Stimulated activated CD4-positive, alpha-beta T cell treated with anti-CD3 and anti-CD28 coated beads, Interleukin-2, amount 100 ng/mL, for 4 hours (primary cell): ENCODE results near the gene FCRL3.
"Not testable (repeated sequence)": the region's sequence is repeated elsewhere in the genome, so short reads cannot be mapped to it uniquely, and the experiment has no call there.

Source experiments
- DNase-seq: peaks from one replicate; pipeline ENCODE4 v3.0.0-alpha.2; 2020; ENCODE audit warnings: low read depth

The FCRL3 gene

GRCh38 chr1:157700732-157701131 is at the start of gene FCRL3:
Gene FCRL3, minus strand, starts transcription at chr1:157700769. Its CDS starts 280 bp downstream, at chr1:157700489.
- DNase-seq = no peak

- DNase-seq = no peak
Measured at GRCh38 chr1:157748262-157748817, 47.8 kb upstream of the FCRL3 start.

DNA sequence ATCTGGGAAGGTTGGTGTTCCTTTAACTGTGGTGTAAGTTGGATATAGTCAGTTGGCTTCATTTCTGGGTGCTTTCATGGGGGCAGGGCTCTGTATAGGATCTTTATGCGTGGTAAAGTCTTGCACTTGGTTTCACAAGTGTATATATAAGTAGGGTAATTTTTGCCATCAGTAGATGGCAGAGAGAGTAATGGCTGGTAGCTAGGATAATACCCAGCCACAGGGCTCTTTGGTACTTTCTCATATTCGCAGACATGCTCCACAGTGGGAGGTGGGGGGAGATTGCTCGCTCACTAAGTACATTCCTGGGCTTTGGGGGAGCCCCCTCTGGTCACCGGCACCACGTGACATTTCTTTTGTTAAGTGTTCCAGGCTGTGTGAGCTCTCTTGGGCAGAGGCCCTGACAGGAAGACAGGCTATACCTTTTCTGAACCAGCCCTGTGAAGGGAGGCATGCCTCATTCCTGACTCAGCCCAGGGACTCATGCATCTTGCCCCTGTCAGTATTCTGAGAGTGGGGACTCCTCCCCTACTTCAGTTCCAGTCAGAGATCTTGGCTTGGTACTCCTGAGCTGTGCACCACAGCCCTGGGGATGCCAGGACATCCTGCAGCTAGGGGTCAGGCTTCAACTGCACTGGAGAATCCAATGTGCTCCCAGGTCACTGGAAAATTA is 38.8 kb upstream of the FCRL3 start:
- DNase-seq = no peak

DNA sequence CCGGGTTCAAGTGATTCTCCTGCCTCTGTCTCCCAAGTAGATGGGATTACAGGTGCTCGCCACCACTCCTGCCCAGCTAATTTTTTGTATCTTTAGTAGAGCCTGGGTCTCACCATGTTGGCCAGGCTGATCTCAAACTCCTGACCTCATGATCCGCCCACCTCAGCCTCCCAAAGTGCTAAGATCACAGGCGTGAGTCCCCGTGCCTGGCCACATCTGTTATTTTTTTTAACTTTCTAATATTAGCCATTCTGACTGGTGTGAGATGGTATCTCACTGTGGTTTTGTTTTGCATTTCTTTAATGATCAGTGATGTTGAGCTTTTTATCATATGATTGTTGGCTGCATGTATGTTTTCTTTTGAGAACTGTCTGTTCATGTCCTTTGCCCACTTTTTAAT is 35.4 kb upstream of the FCRL3 start:
- DNase-seq = not testable (repeated sequence)

DNA sequence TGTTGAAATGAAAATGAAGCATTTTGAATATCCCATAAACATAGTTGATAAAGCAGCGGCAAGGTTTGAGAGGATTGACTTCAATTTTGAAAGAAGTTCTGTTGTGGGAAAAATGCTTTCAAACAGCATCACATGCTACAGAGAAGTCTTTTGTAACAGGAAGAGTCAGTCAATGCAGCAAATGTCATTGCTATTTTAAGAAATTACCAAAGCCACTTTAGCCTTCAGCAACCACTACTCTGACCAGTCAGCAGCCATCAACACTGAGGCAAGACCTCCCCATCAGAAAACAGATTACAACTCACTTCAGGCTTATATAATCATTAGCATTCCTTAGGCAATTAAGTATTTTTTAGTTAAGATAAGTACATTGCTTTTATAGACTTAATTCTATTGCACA is 33.8 kb upstream of the FCRL3 start:
- no peak for DNase-seq

DNA sequence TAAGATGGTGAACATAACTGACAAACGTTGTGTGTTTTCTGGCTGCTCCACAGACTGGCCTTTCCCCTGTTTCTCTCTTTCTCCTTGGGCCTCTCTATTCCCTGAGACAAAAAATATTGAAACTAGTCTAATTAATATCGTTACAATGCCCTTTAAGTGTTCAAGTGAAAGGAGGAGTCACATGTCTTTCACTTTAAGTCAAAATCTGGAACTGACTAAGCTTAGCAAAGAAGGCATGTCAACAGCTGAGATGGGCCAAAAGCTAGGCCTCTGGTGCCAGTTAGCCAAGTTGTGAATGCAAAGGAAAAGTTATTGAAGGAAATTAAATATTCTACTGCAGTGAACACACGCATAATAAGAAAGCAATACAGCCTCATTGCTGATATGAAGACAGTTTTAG is 32.2 kb upstream of the FCRL3 start:
- DNase-seq = no peak

DNA sequence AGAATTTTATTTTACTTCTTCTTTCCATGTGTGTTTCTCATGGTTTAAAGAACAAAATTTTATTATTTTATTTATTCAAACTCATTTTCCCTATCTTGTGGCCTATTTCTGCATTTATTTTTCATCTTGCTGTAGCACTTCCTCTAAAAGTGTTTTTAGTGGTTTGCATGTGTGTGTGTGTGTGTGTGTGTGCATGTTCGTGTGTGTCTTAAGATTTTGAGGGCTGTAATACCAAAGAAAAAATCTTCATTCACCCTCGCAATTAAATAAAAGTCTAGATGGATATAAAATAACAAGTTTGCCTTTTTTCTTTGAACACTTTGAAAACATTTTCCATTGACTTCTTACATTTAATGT is 24.6 kb upstream of the FCRL3 start:
- DNase-seq = no peak

GRCh38 chr1:157724537-157725220 is 24.1 kb upstream of the FCRL3 start:
- DNase-seq = no peak

- DNase-seq = no peak
Measured at GRCh38 chr1:157723157-157723556, 22.6 kb upstream of the FCRL3 start.

DNA sequence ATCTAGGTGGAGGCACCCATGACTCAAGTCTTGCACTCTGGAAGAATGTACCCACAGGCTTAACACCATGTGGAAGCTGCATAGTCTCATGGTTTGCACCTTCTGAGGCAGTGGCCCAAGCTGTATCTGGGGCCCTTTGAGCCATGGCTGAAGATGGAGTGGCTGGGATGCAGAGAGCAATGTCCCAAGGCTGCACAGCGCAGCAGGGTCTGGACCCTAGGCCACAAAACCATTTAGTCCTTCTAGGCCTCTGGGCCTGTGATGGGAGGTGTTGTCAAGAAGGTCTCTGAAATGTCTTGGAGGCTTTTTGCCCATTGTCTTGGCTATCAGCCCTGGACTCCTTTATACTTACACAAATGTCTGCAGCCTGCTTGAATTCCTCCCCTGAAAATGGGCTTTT is 21.4 kb upstream of the FCRL3 start:
- DNase-seq = no peak

GRCh38 chr1:157715736-157716135 is 15.2 kb upstream of the FCRL3 start:
- no peak for DNase-seq

DNA sequence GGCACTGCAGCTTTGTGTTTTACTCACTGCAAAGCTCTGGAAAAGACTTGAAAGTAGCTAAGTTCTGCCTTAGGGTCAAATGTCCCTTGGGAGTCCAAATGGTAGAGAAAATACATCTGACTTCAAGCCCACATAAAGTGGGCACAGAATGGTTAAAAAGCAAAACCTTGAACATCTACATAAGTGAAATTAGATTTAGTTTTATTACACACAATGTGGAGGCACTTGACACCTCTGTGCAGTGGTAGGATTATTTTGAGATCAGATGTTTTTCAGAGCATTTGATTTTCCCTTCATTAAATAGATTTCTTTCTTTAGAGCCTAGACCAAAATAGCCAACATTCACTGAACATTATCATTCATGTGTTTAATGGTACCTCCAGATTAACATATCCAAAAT is 11.2 kb upstream of the FCRL3 start:
- DNase-seq = no peak

GRCh38 chr1:157704878-157705277 is 4.3 kb upstream of the FCRL3 start:
- no peak for DNase-seq

DNA sequence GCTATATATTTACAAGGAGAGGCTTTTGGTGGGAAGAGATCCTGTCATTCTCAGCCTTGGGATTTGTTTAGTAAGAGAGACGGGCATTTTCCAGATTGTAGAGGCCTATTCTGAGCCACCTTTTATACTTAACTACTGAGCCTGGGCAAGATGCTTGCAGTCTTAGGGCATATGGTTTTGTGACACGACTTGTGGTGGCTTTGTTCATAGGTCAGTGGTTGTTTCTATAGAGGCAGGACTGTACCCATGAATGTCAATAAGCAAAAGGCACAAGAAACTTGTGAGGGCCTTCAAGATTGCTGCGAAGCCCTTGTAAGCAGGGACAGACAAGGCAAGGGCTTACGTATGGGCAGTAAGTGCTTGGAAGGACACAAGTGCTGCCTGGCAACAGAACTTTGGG is 3.4 kb upstream of the FCRL3 start:
- no peak for DNase-seq

DNA sequence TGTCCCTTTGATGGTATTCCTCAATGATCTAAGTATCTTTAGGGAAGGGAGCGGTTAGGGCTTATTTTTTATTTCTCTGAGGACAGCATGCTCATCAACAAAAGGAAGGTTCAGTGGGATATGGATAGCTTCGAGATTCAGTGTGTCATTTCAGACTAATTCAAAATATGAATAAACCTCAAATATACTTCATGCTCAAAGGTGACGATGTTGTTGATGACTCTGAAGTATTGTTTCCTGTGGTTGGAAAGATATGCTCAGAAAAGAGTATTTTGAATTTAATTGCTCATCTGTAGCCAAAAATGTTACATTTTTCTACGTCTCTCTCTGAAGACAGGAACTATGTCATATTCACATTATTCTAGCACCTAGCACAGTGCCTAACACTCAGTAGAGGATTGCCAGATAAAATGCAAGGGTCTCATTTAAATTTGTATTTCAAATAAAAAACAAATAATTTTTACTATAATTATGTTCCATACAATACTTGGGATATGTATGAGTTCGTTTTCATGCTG is 1.8 kb upstream of the FCRL3 start:
- DNase-seq = no peak

DNA sequence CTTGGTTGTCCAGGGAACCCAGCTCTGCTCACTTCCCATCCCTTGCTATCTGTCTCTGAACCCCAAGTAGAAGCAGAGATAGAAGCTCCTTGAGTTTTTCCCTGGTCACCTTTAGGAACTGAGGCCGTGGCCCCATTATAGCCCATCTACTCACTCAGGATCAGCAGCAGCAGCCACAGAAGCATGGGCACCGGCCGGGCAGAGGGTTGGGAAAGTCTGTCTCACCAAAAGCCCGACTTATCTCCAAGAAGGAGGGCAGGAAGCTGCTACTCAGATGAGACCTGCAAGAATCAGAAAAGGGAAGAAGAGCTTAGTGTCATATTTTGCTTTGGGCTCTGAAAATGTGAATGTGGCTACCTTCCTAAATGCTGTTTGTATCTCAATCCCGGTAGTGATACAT is 264 bp downstream of the FCRL3 start:
- no peak for DNase-seq

- no peak for DNase-seq
Measured at GRCh38 chr1:157697781-157698569, 2.6 kb downstream of the FCRL3 start.

- no peak for DNase-seq
Measured at GRCh38 chr1:157696966-157697628, 3.5 kb downstream of the FCRL3 start.

DNA sequence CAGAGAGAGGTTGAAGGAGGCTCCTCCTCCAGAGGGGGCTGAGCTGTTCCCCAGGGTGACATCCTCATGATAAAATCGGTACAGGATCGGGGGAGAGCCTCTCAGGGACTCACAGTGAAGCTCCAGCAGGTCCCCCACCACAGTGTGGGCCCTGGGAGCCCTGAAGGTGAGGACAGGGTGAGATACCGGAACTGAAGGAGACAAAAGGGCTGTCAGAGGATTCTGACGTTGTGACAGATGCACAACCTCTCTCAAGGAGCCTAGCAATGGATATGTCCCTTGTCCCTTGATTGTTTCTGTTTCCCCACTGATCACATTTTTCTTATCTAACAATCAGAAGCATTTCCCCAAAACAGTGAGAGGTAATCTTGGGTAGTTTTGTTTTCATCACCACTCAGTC is 5.2 kb downstream of the FCRL3 start:
- DNase-seq = no peak

GRCh38 chr1:157691285-157691920 is 9.2 kb downstream of the FCRL3 start:
- DNase-seq = no peak

- DNase-seq = no peak
Measured at GRCh38 chr1:157682710-157683437, 17.7 kb downstream of the FCRL3 start.
